Fibroblast of villous mesenchyme (primary cell): ENCODE results near the gene CCL4. TPM values are rescaled to one million over a fixed set of nuclear protein-coding genes. Genes with fewer than 3 reads are reported as not detected.

ENCODE experiments used
- DNase-seq: peaks from one replicate; pipeline ENCODE4 v3.0.0-alpha.2; 2010; ENCODE audit warnings: low read depth
- H3K4me3 ChIP-seq: 2 replicates; pipeline ENCODE4 v1.5.1; 2011; ENCODE audit warnings: low read depth, mild to moderate bottlenecking, low read length
- CTCF ChIP-seq: IDR thresholded peaks from 2 replicates; pipeline ENCODE4 v1.5.1; 2012; ENCODE audit warnings: low read depth, mild to moderate bottlenecking, low read length; ENCODE audit not compliant: insufficient read depth
- small RNA-seq: library from RNA; depleted of rRNA; stranded (forward); fragments of <200 nt; gene quantifications from one replicate; pipeline ENCODE3, GENCODE V24; 2012
- total RNA-seq: library from RNA; depleted of rRNA; stranded (reverse); fragments of >200 nt; gene quantifications from 2 replicates; pipeline ENCODE4 v1.2.3, GENCODE V29; 2012

CCL4 gene
- total RNA-seq, 1 donor = not detected

- DNase-seq = no peak
- no peak overlapping the region for H3K4me3 ChIP-seq
- TF ChIP-seq CTCF = no peak
Observed at GRCh38 chr17:36151891-36152638, 48.4 kb downstream of the CCL4 start.

DNA sequence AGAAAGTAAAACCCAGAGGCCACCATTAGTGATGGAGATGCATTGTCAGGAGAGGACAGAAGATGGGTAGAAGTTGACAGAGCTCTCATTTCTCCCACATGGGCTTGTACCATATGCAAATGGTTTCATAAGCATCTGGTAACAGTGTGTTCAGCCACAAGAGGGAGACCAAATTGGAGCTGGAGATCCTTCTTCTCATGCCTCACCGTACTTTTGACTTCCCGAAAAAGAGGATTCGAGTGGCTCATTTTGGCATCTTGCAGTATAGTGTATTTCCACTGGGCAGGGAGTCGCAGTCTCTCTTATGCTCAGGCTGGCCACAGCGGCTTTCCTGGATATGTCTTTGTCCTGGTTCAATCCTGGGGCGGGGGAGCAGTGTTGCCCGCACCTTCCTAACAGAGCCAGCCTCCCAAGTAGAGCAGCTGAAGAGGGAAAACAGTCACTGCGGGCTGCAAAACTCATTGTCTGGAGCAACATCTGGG, 49.1 kb downstream of the CCL4 start:
- peak; percentile 18 for DNase-seq
- no peak overlapping the region for H3K4me3 ChIP-seq
- TF ChIP-seq CTCF = no peak

GRCh38 chr17:36153895-36154610, 50.4 kb downstream of the CCL4 start:
- DNase-seq = no peak

More at GRCh38 chr17:36153895-36154610, 50.4 kb downstream of the CCL4 start:
- TF ChIP-seq CTCF = no peak
- no peak overlapping the region for H3K4me3 ChIP-seq

Small RNA genes within 50 kb of the gene (small RNA-seq; reads per million reads assigned to genes)
- gene RN7SL301P = not detected

Other genes with a start within 250 kb of the CCL4 start
- gene HEATR9, start 234.9 kb upstream of the CCL4 start, total RNA-seq = not detected in 2 replicates
- under 0.01 TPM in 1 of 2 replicates, not detected in the other for gene CCL5, start 223.5 kb upstream of the CCL4 start, total RNA-seq
- 0.32 and 0.43 TPM in 2 replicates for gene RDM1, start 173.1 kb upstream of the CCL4 start, total RNA-seq
- not detected in 2 replicates for gene LYZL6, start 160.1 kb upstream of the CCL4 start, total RNA-seq
- not detected in 2 replicates for gene CCL16, start 122.3 kb upstream of the CCL4 start, total RNA-seq
- gene CCL14, start 117.1 kb upstream of the CCL4 start, total RNA-seq = not detected in 2 replicates
- gene CCL15, start 102.3 kb upstream of the CCL4 start, total RNA-seq = not detected in 2 replicates
- not detected in 2 replicates for gene CCL23, start 85.9 kb upstream of the CCL4 start, total RNA-seq
- gene CCL18, start 39.6 kb upstream of the CCL4 start, total RNA-seq = under 0.01 TPM in 1 of 2 replicates, not detected in the other
- not detected in 2 replicates for gene CCL3, start 13.7 kb upstream of the CCL4 start, total RNA-seq
- gene TBC1D3B, start 72.8 kb downstream of the CCL4 start, total RNA-seq = 0.43 TPM in 1 of 2 replicates, not detected in the other
- gene CCL3L1, start 92.9 kb downstream of the CCL4 start, total RNA-seq = not detected in 2 replicates
- gene CCL4L2, start 107.2 kb downstream of the CCL4 start, total RNA-seq = not detected in 2 replicates
- 0.97 TPM in 1 of 2 replicates, not detected in the other for gene TBC1D3I, start 160.7 kb downstream of the CCL4 start, total RNA-seq
- not detected in 2 replicates for gene TBC1D3G, start 220.1 kb downstream of the CCL4 start, total RNA-seq